SU-DHL-6 (cell line): Measurements from ENCODE around the gene PLPPR2.

Experiments
- CTCF ChIP-seq: fragments of 200-600 bp; sonication (generic); IDR thresholded peaks from one replicate; pipeline ENCODE4 v1.5.1; 2017; ENCODE audit warnings: antibody characterized with exemption, mild to moderate bottlenecking, low read length, moderate library complexity; ENCODE audit not compliant: insufficient read depth, poor library complexity, severe bottlenecking
- EZH2phosphoT487 ChIP-seq: fragments of 200-600 bp; sonication (generic), shearing (Covaris generic); conservative IDR thresholded peaks from 2 replicates; pipeline ENCODE4 v1.6.1; 2018; ENCODE audit warnings: mild to moderate bottlenecking, antibody characterized with exemption, low read length, moderate library complexity, mixed read lengths

GRCh38 chr19:11408591-11408990 is 53.4 kb downstream of the PLPPR2 start:
- TF ChIP-seq CTCF (no peak), EZH2phosphoT487 (no peak)
